DOHH2 (cell line): ENCODE data around the gene CA6.

Experiments
- H3F3A ChIP-seq: fragments of 200-600 bp; sonication (generic), shearing (Covaris generic); 2 replicates; pipeline ENCODE4 v1.6.0; 2016; ENCODE audit warnings: antibody characterized with exemption, mild to moderate bottlenecking; ENCODE audit not compliant: control insufficient read depth, insufficient read depth
- H3K27ac ChIP-seq: fragments of 200-600 bp; sonication (generic); 2 replicates; pipeline ENCODE4 v1.5.1; 2014; ENCODE audit warnings: low read depth, mild to moderate bottlenecking, low read length, moderate library complexity
- H3K27me3 ChIP-seq: fragments of 200-600 bp; sonication (generic); 2 replicates; pipeline ENCODE4 v1.6.1; 2014; ENCODE audit warnings: mild to moderate bottlenecking, low read length, mixed read lengths; ENCODE audit not compliant: control insufficient read depth
- H3K36me3 ChIP-seq: fragments of 200-600 bp; sonication (generic); 2 replicates; pipeline ENCODE4 v1.6.1; 2014; ENCODE audit warnings: mild to moderate bottlenecking, low read length, moderate library complexity, mixed read lengths; ENCODE audit not compliant: control insufficient read depth
- H3K4me1 ChIP-seq: fragments of 200-600 bp; sonication (generic); 2 replicates; pipeline ENCODE4 v1.6.1; 2014; ENCODE audit warnings: mild to moderate bottlenecking, low read length, mixed read lengths; ENCODE audit not compliant: control insufficient read depth
- H3K4me2 ChIP-seq: fragments of 200-600 bp; sonication (generic); 2 replicates; pipeline ENCODE4 v1.6.0; 2014; ENCODE audit warnings: mild to moderate bottlenecking, low read length, moderate library complexity
- H3K4me3 ChIP-seq: fragments of 200-600 bp; sonication (generic); 2 replicates; pipeline ENCODE4 v1.5.1; 2014; ENCODE audit warnings: mild to moderate bottlenecking, low read length, mixed read lengths
- H3K79me2 ChIP-seq: fragments of 200-600 bp; sonication (generic); 2 replicates; pipeline ENCODE4 v1.6.1; 2014; ENCODE audit warnings: mild to moderate bottlenecking, low read length, mixed read lengths; ENCODE audit not compliant: control insufficient read depth
- H3K9me2 ChIP-seq: fragments of 200-600 bp; sonication (generic); replicated peaks from 2 replicates; pipeline ENCODE4 v1.6.1; 2014; ENCODE audit warnings: mild to moderate bottlenecking, low read length, mixed read lengths; ENCODE audit not compliant: control insufficient read depth
- H3K9me3 ChIP-seq: fragments of 200-600 bp; sonication (generic); 2 replicates; pipeline ENCODE4 v1.6.1; 2014; ENCODE audit warnings: antibody characterized with exemption, low read length, mixed read lengths; ENCODE audit not compliant: control insufficient read depth, insufficient read depth
- H4K20me1 ChIP-seq: fragments of 200-600 bp; sonication (generic); 2 replicates; pipeline ENCODE4 v1.6.0; 2014; ENCODE audit warnings: low read depth, mild to moderate bottlenecking, antibody characterized with exemption, low read length, moderate library complexity; ENCODE audit not compliant: control insufficient read depth, insufficient read depth
- CTCF ChIP-seq: fragments of 200-600 bp; sonication (generic); IDR thresholded peaks from one replicate; pipeline ENCODE4 v1.5.1; 2014; ENCODE audit warnings: antibody characterized with exemption, mild to moderate bottlenecking, low read depth, low read length; ENCODE audit not compliant: poor library complexity, severe bottlenecking
- EZH2phosphoT487 ChIP-seq: fragments of 200-600 bp; sonication (generic); IDR thresholded peaks from 2 replicates; pipeline ENCODE4 v1.6.1; 2017; ENCODE audit warnings: borderline replicate concordance, mild to moderate bottlenecking, antibody characterized with exemption, low read length, moderate library complexity, mixed read lengths

CA6 gene

GRCh38 chr1:9016455-9016854 lies 70.8 kb downstream of the CA6 start:
- TF ChIP-seq CTCF (no peak), EZH2phosphoT487 (no peak)
- peak overlapping the region; percentile 39 for H3K27ac ChIP-seq

GRCh38 chr1:9018333-9018732 lies 72.7 kb downstream of the CA6 start:
- peaks cover 4% of the 10 kb centered on the region for H3F3A ChIP-seq
- no peak overlapping the region for H3K27ac ChIP-seq
- H3K79me2 ChIP-seq: no peaks in the 10 kb centered on the region
- TF ChIP-seq CTCF: no peak
- TF ChIP-seq EZH2phosphoT487: no peak
- peaks cover 39% of the 10 kb centered on the region for H3K4me1 ChIP-seq
- no peaks in the 10 kb centered on the region for H3K9me2 ChIP-seq
- no peaks in the 10 kb centered on the region for H4K20me1 ChIP-seq
- no peaks in the 10 kb centered on the region for H3K27me3 ChIP-seq
- H3K9me3 ChIP-seq: no peaks in the 10 kb centered on the region
- no peak overlapping the region for H3K4me3 ChIP-seq
- H3K4me2 ChIP-seq: no peak overlapping the region
- H3K36me3 ChIP-seq: no peaks in the 10 kb centered on the region

More at GRCh38 chr1:9016455-9016854, 70.8 kb downstream of the CA6 start:
- Histone ChIP-seq H3K36me3 (no peaks in the 10 kb centered on the region), H3K9me3 (no peaks in the 10 kb centered on the region), H3K27me3 (no peaks in the 10 kb centered on the region), H3K4me3 (peak overlapping the region; percentile 22), H3K4me1 (peaks cover 51% of the 10 kb centered on the region), H3K9me2 (no peaks in the 10 kb centered on the region), H4K20me1 (no peaks in the 10 kb centered on the region), H3K4me2 (peak overlapping the region; percentile 54), H3K79me2 (no peaks in the 10 kb centered on the region), H3F3A (peaks cover 11% of the 10 kb centered on the region)

- H3K27ac ChIP-seq: no peak overlapping the region
- no peak overlapping the region for H3K4me2 ChIP-seq
- H3K9me3 ChIP-seq: no peaks in the 10 kb centered on the region
- TF ChIP-seq CTCF (no peak), EZH2phosphoT487 (no peak)
- no peaks in the 10 kb centered on the region for H3K79me2 ChIP-seq
- H4K20me1 ChIP-seq: no peaks in the 10 kb centered on the region
- no peaks in the 10 kb centered on the region for H3K36me3 ChIP-seq
- H3K9me2 ChIP-seq: no peaks in the 10 kb centered on the region
- peaks cover 4% of the 10 kb centered on the region for H3F3A ChIP-seq
- H3K4me1 ChIP-seq: peaks cover 24% of the 10 kb centered on the region
- no peak overlapping the region for H3K4me3 ChIP-seq
- H3K27me3 ChIP-seq: no peaks in the 10 kb centered on the region
Observed at GRCh38 chr1:9019896-9020295, 74.2 kb downstream of the CA6 start.
